Measurements from ENCODE around the gene COX4I2.
A peak's percentile ranks its signal among the peaks of the same experiment; 100 is the strongest.
"Not testable (repeated sequence)": the region's sequence is repeated elsewhere in the genome, so short reads cannot be mapped to it uniquely, and the experiment has no call there.

The COX4I2 gene

GRCh38 chr20:31637660-31638059 is at the start of gene COX4I2:
Gene COX4I2 (plus strand): TSS chr20:31637912. CDS start chr20:31639018, 1,106 bp downstream.
- DNase-seq (ENCODE audit: low spot score): no peak

- no peak for DNase-seq (ENCODE audit: low spot score)
These were observed 46.9 kb upstream of the COX4I2 start for GRCh38 chr20:31590717-31591225.

GRCh38 chr20:31593221-31594001 is 44.3 kb upstream of the COX4I2 start:
- DNase-seq (ENCODE audit: low spot score): no peak

GRCh38 chr20:31594002-31594557 is 43.6 kb upstream of the COX4I2 start:
- DNase-seq (ENCODE audit: low spot score): no peak

- no peak for DNase-seq (ENCODE audit: low spot score)
These were observed 42.9 kb upstream of the COX4I2 start for GRCh38 chr20:31594558-31595379.

- no peak for DNase-seq (ENCODE audit: low spot score)
These were observed 42.4 kb upstream of the COX4I2 start for GRCh38 chr20:31595380-31595653.

GRCh38 chr20:31595654-31596411 is 41.9 kb upstream of the COX4I2 start:
- DNase-seq (ENCODE audit: low spot score): peak; percentile 78

- DNase-seq (ENCODE audit: low spot score): not testable (repeated sequence)
These were observed 41.3 kb upstream of the COX4I2 start for GRCh38 chr20:31596412-31596715.

GRCh38 chr20:31596831-31597480 is 40.8 kb upstream of the COX4I2 start:
- no peak for DNase-seq (ENCODE audit: low spot score)

GRCh38 chr20:31597481-31597855 is 40.2 kb upstream of the COX4I2 start:
- no peak for DNase-seq (ENCODE audit: low spot score)

- DNase-seq (ENCODE audit: low spot score): no peak
These were observed 35.3 kb upstream of the COX4I2 start for GRCh38 chr20:31602431-31602778.

GRCh38 chr20:31602779-31603441 is 34.8 kb upstream of the COX4I2 start:
- no peak for DNase-seq (ENCODE audit: low spot score)

- peak; percentile 97 for DNase-seq (ENCODE audit: low spot score)
These were observed 33.7 kb upstream of the COX4I2 start for GRCh38 chr20:31603822-31604566.

GRCh38 chr20:31604567-31605030 is 33.1 kb upstream of the COX4I2 start:
- DNase-seq (ENCODE audit: low spot score): no peak

- peak; percentile 96 for DNase-seq (ENCODE audit: low spot score)
These were observed 32.4 kb upstream of the COX4I2 start, which contains the start of gene ID1 for GRCh38 chr20:31605031-31605901. Gene ID1 (plus strand): TSS chr20:31605289. CDS start chr20:31605388, 99 bp downstream.

- peak; percentile 71 for DNase-seq (ENCODE audit: low spot score)
These were observed 31.6 kb upstream of the COX4I2 start for GRCh38 chr20:31605902-31606803.

- peak; percentile 78 for DNase-seq (ENCODE audit: low spot score)
These were observed 30.7 kb upstream of the COX4I2 start for GRCh38 chr20:31606804-31607639.
